Glutamatergic neuron (in vitro differentiated cells): ENCODE measurements around the gene CEP57. TPM values are rescaled to one million over a fixed set of nuclear protein-coding genes. Genes with fewer than 3 reads are reported as not detected.
"Not testable (repeated sequence)": the region's sequence is repeated elsewhere in the genome, so short reads cannot be mapped to it uniquely, and the experiment has no call there.

Experiments used
- DNase-seq: peaks from one replicate; pipeline ENCODE4 v3.0.0; 2022
- H3K27ac Mint-ChIP-seq: one replicate; pipeline ENCODE4 v1.8.0; 2020; ENCODE audit warnings: mild to moderate bottlenecking, mixed read lengths, inconsistent platforms; ENCODE audit not compliant: unreplicated experiment
- H3K27me3 Mint-ChIP-seq: one replicate; pipeline ENCODE4 v1.8.0; 2020; ENCODE audit warnings: mild to moderate bottlenecking, moderate library complexity, mixed read lengths, inconsistent platforms; ENCODE audit not compliant: unreplicated experiment
- H3K36me3 Mint-ChIP-seq: one replicate; pipeline ENCODE4 v1.8.0; 2020; ENCODE audit warnings: mild to moderate bottlenecking, mixed read lengths, inconsistent platforms; ENCODE audit not compliant: unreplicated experiment
- H3K4me1 Mint-ChIP-seq: one replicate; pipeline ENCODE4 v1.8.0; 2020; ENCODE audit warnings: mild to moderate bottlenecking, low read depth, mixed read lengths, inconsistent platforms; ENCODE audit not compliant: unreplicated experiment
- H3K4me3 Mint-ChIP-seq: one replicate; pipeline ENCODE4 v1.8.0; 2020; ENCODE audit warnings: mild to moderate bottlenecking, mixed read lengths, inconsistent platforms; ENCODE audit not compliant: unreplicated experiment
- H3K9me3 Mint-ChIP-seq: one replicate; pipeline ENCODE4 v1.8.0; 2020; ENCODE audit warnings: mild to moderate bottlenecking, moderate library complexity, mixed read lengths, inconsistent platforms; ENCODE audit not compliant: unreplicated experiment
- CTCF ChIP-seq: fragments of 200-600 bp; sonication (generic); IDR thresholded peaks from one replicate; pipeline ENCODE4 v1.5.0; 2021; ENCODE audit not compliant: partially characterized antibody, unreplicated experiment
- total RNA-seq: library from RNA; stranded (reverse); fragmentation: NEBNext Ultra II Directional; extraction: Animal tissue kit (Norgen Biotek cat#: 25700); gene quantifications from one replicate; pipeline ENCODE4 v1.2.1, GENCODE V29; 2021; ENCODE audit not compliant: unreplicated experiment

CEP57 gene
- total RNA-seq, 1 donor from 2014 or later, result 52.1 TPM

- no peak for DNase-seq
- TF ChIP-seq CTCF, result no peak
- no peaks in the 10 kb centered on the region for H3K36me3 Mint-ChIP-seq
- H3K27ac Mint-ChIP-seq, result no peak overlapping the region
- no peaks in the 10 kb centered on the region for H3K9me3 Mint-ChIP-seq
- H3K4me1 Mint-ChIP-seq, result no peaks in the 10 kb centered on the region
- H3K27me3 Mint-ChIP-seq, result no peaks in the 10 kb centered on the region
- H3K4me3 Mint-ChIP-seq, result no peak overlapping the region
Measured at GRCh38 chr11:95800438-95800837, 10.1 kb downstream of the CEP57 start.

GRCh38 chr11:95802806-95803205 is 12.5 kb downstream of the CEP57 start:
- peaks cover 7% of the 10 kb centered on the region for H3K36me3 Mint-ChIP-seq
- no peak overlapping the region for H3K4me3 Mint-ChIP-seq
- H3K27me3 Mint-ChIP-seq, result no peaks in the 10 kb centered on the region
- no peak overlapping the region for H3K27ac Mint-ChIP-seq
- no peaks in the 10 kb centered on the region for H3K9me3 Mint-ChIP-seq
- TF ChIP-seq CTCF, result no peak
- DNase-seq, result no peak
- H3K4me1 Mint-ChIP-seq, result no peaks in the 10 kb centered on the region

- H3K36me3 Mint-ChIP-seq, result peaks cover 19% of the 10 kb centered on the region
- H3K4me3 Mint-ChIP-seq, result no peak overlapping the region
- DNase-seq, result no peak
- H3K4me1 Mint-ChIP-seq, result no peaks in the 10 kb centered on the region
- peaks cover 2% of the 10 kb centered on the region for H3K9me3 Mint-ChIP-seq
- no peak for TF ChIP-seq CTCF
- H3K27ac Mint-ChIP-seq, result no peak overlapping the region
- H3K27me3 Mint-ChIP-seq, result no peaks in the 10 kb centered on the region
Measured at GRCh38 chr11:95803973-95804372, 13.7 kb downstream of the CEP57 start.

GRCh38 chr11:95805869-95806268 is 15.6 kb downstream of the CEP57 start:
- Mint-ChIP-seq H3K36me3 (peaks cover 32% of the 10 kb centered on the region), H3K9me3 (peaks cover 2% of the 10 kb centered on the region), H3K4me1 (no peaks in the 10 kb centered on the region), H3K4me3 (no peak overlapping the region), H3K27me3 (no peaks in the 10 kb centered on the region), H3K27ac (no peak overlapping the region)
- no peak for TF ChIP-seq CTCF
- no peak for DNase-seq

GRCh38 chr11:95806464-95806863 is 16.2 kb downstream of the CEP57 start:
- H3K9me3 Mint-ChIP-seq, DNase-seq, H3K4me1 Mint-ChIP-seq, H3K27ac Mint-ChIP-seq, H3K4me3 Mint-ChIP-seq, H3K27me3 Mint-ChIP-seq: not testable (repeated sequence)
- H3K36me3 Mint-ChIP-seq, result peaks cover 32% of the 10 kb centered on the region

- DNase-seq, H3K4me3 Mint-ChIP-seq, H3K4me1 Mint-ChIP-seq, H3K27ac Mint-ChIP-seq, H3K9me3 Mint-ChIP-seq, H3K27me3 Mint-ChIP-seq: not testable (repeated sequence)
- H3K36me3 Mint-ChIP-seq, result peaks cover 32% of the 10 kb centered on the region
Measured at GRCh38 chr11:95811052-95811451, 20.8 kb downstream of the CEP57 start.
